Heart right ventricle (tissue), 16 donors: Measurements from ENCODE around the gene PRIM2. TPM values are rescaled to one million over a fixed set of nuclear protein-coding genes. Genes with fewer than 3 reads are reported as not detected.
"Not testable (repeated sequence)": the region's sequence is repeated elsewhere in the genome, so short reads cannot be mapped to it uniquely, and the experiment has no call there.

Experiments used
- ATAC-seq, 8 donors: fragments of 200-7000 bp; cut with Tn5 transposase; one replicate each; pipeline ENCODE4 v1.9.1; 2020; ENCODE audit warnings: mild to moderate bottlenecking in 8 of 8, moderate library complexity in 8 of 8, moderate number of reproducible peaks in 1 of 8
- DNase-seq, 2 donors: peaks; one replicate each; pipeline ENCODE4 v3.0.0-alpha.2; 2020
- H3K27ac ChIP-seq, 10 donors: fragments of 200-600 bp; sonication (generic) in 2 of 10; one replicate each; pipeline versions ENCODE4 v1.5.0 to v1.8.0; 2020 to 2022; ENCODE audit warnings: mild to moderate bottlenecking in 3 of 10
- H3K27me3 ChIP-seq, 7 donors: fragments of 200-600 bp; one replicate each; pipeline ENCODE4 v1.8.0; 2021 to 2022; ENCODE audit warnings: mild to moderate bottlenecking in 2 of 7
- H3K36me3 ChIP-seq, 9 donors: fragments of 200-600 bp; sonication (generic) in 1 of 9; one replicate each; pipeline versions ENCODE4 v1.5.0 to v1.8.0; 2020 to 2022; ENCODE audit warnings: mild to moderate bottlenecking in 2 of 9
- H3K4me1 ChIP-seq, 9 donors: fragments of 200-600 bp; sonication (generic) in 1 of 9; one replicate each; pipeline versions ENCODE4 v1.5.0 to v1.8.0; 2020 to 2022; ENCODE audit warnings: mild to moderate bottlenecking in 4 of 9
- H3K4me3 ChIP-seq, 10 donors: fragments of 200-600 bp; sonication (generic) in 2 of 10; one replicate each; pipeline versions ENCODE4 v1.5.0 to v1.8.0; 2020 to 2022; ENCODE audit warnings: mild to moderate bottlenecking in 7 of 10, moderate library complexity in 2 of 10
- H3K9me3 ChIP-seq, 11 donors: fragments of 200-600 bp in 10 of 11; sonication (generic) in 2 of 11; one replicate each; pipeline versions ENCODE4 v1.5.0 to v1.8.0; 2013 to 2022; ENCODE audit warnings: mild to moderate bottlenecking in 2 of 11, control low read depth in 1 of 11, moderate library complexity in 1 of 11
- whole genome bisulfite sequencing, 2 donors: extraction: QIAGEN DNeasy Blood & Tissue Kit; methylation state at CpG; one replicate each; pipeline ENCODE4 v1.1.7; 2013; ENCODE audit warnings: inconsistent platforms in 1 of 2; 5-methylcytosine and 5-hydroxymethylcytosine counted together
- intact Hi-C, 10 donors: fragments of 100-400 bp; cut with DNase I; formaldehyde crosslinking; loops; one replicate each; pipeline versions ENCODE4 v1.11.1 to v1.14.2; 2022
- polyA plus RNA-seq, 2 donors: library from polyadenylated mRNA; stranded (reverse); fragments of 200-250 nt; gene quantifications; one replicate each; pipeline ENCODE4 v1.2.3, GENCODE V29; 2013
- total RNA-seq, 10 donors: library from RNA; stranded (reverse); fragmentation: NEBNext Ultra II Directional in 3 of 10; extraction: Animal tissue kit (Norgen Biotek cat#: 25700) in 3 of 10; gene quantifications; one replicate each; pipeline versions ENCODE4 v1.2.1 to v1.2.4, GENCODE V29; 2021 to 2023
- donor health status: Arrhythmogenic right ventricular cardiomyopathy.
- donor health status: ischemic (EF 13 %, LVEDD 7.1; RV severe dilation, severe dysfunction).
- donor health status: healthy with polysubstance abuse.
- donor health status: DM: no; HTN: yes; CAD: no.
- donor health status: DM: no; HTN: no; CAD: no.
- donor health status: ischemic (EF 25% LVEDD 6.9; RV normal size, moderate dysfunction).
- donor health status: ischemic (EF 25% LVEDD 5.7; RV mildly dilated, moderate dysfunction).
- donor health status: healthy.
- donor health status: DM: yes; HTN: yes; CAD: no.
- donor health status: Ischemic cardiomyopathy.
- donor health status: ischemic (EF 35%, LVEDD 5.7; RV mildly dilated, moderate dysfunction).
- donor health status: nonischemic (EF 11% LVEDD 7.7; RV severe dilation, severe dysfunction).
- donor health status: DM: yes; HTN: yes; CAD: no.
- donor health status: PGD.
- donor health status: ischemic (EF 29% LVEDD 5.4; RV normal size, mild dysfunction).
- donor health status: nonischemic (EF 23%, LVEDD 6.1; RV moderate dilation, normal function).

Gene PRIM2
- total and polyA plus RNA-seq, 12 donors, result 2.5 to 5.5 (median 3.8) TPM

DNA sequence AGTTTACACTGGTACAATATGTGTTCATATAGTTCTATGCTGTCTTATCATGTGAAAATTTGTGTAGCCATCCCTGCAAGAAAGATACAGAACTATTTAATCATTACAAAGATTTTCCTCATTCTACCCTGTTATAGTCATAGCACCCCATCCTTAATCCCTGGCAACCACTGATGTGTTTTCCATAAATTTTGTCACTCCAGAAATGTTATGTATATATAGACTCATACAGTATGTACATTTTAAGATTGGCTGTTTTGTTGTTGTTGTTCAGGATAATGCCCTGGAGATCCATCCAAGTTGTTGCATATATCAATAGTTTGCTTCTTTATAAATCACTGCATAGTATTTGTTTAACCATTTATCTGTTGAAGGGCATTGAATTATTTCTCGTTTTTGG is 163.7 kb downstream of the PRIM2 start:
- H3K27ac ChIP-seq, ATAC-seq, DNase-seq, H3K4me1 ChIP-seq, H3K4me3 ChIP-seq, H3K27me3 ChIP-seq, H3K9me3 ChIP-seq, intact Hi-C loops, H3K36me3 ChIP-seq: not testable (repeated sequence)
- 92 to 96% methylated on average over 1 of the region's 1 CpG for WGBS, 2 donors

DNA sequence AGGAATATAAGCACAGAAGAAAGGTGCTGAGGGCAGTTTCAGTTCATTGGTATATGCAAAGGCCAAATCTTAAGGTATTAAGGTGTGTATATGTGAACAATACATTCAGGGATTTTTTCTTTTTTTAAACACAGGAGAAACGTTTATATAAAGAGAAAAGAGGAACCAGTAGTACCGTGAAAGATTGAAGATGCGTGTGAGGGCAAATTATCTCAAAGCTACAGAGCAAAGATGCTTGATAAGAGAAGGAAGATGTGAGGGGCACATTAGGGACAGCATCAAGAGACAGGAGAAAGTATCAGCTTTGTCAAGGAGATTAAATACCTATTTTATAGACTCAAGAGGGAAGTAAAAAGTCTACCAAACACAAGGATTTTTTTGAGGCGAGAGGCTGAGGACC is 165.0 kb downstream of the PRIM2 start:
- H3K27ac ChIP-seq, DNase-seq, H3K9me3 ChIP-seq, H3K4me1 ChIP-seq, H3K36me3 ChIP-seq, intact Hi-C loops, H3K4me3 ChIP-seq, ATAC-seq, H3K27me3 ChIP-seq: not testable (repeated sequence)
- 85% methylated on average over 4 of the region's 4 CpGs for WGBS, 2 donors

DNA sequence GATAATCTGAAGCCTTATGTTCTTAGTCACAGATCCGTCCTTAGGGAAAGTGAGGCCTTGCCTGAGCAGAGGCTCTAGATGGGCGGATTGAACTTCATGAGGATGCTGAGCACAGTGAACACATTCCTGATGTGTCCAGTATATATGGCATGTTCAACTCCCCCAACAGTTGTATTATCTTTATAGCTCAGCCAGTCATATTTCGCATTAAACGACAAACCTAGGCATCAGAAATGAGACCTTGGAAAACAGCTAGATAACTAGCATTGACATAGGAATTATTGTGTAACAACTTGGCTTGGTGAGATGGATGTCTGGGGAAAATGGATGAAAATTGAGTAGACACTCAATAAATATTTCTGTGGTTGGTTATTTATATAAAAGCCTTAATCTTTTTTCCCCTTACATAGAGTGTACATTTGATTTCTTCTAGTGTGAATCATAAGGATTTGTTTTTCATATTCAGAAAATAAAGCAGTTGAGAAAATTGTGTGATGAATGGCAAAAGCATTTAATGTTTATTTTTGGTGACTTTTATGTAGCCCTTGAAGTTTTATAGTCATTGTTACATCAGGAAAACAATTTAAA is 169.2 kb downstream of the PRIM2 start:
- intact Hi-C loops, H3K4me1 ChIP-seq, ATAC-seq, DNase-seq, H3K36me3 ChIP-seq, H3K9me3 ChIP-seq, H3K27ac ChIP-seq, H3K4me3 ChIP-seq, H3K27me3 ChIP-seq: not testable (repeated sequence)
- WGBS, 2 donors, result 85 to 86% methylated on average over 3 to 4 of the region's 4 CpGs

DNA sequence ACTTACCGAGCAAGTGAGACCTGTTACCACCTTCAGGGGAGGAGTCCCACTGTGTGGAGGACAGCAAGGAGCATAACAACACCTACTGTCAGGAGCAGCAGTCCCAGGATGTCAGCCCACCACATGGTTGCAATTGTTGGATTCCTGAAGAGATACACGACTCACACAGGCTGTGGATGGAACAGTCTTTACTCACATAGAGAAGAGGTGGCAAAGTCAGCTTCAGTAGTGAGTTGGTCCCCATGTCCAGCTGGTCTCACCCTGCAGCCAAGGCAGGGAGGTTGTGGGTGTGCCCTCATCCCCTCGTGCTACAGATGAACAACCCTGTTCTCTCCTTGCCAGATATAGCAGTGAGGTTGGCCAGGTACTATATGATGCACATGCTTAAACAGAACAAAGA is 171.1 kb downstream of the PRIM2 start:
- H3K9me3 ChIP-seq, H3K27me3 ChIP-seq, intact Hi-C loops, H3K4me3 ChIP-seq, H3K27ac ChIP-seq, H3K36me3 ChIP-seq, ATAC-seq, H3K4me1 ChIP-seq, DNase-seq: not testable (repeated sequence)
- WGBS, 2 donors, result 68 to 69% methylated on average over 3 of the region's 3 CpGs

DNA sequence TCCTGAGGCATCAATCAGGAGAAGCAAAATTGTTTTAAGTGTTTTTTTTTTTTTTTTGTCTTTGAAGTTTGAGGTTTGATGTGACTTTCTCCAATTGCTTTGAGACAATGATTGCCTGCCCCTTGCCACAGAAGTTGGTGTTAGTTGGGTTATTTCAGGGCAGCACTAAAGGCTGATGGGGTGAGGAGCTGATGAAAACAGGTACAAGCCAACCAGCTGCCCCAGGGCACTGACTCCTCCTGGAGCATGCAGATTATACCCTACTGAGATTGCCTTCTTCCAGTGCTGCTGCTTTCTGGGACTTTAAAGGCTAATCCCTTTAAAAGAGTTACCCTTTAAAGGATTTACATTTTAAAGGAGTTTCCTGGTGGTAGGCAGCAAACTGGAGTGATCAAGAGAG is 172.5 kb downstream of the PRIM2 start:
- H3K27ac ChIP-seq, DNase-seq, H3K36me3 ChIP-seq, H3K27me3 ChIP-seq, H3K4me1 ChIP-seq, H3K9me3 ChIP-seq, intact Hi-C loops, ATAC-seq, H3K4me3 ChIP-seq: not testable (repeated sequence)

DNA sequence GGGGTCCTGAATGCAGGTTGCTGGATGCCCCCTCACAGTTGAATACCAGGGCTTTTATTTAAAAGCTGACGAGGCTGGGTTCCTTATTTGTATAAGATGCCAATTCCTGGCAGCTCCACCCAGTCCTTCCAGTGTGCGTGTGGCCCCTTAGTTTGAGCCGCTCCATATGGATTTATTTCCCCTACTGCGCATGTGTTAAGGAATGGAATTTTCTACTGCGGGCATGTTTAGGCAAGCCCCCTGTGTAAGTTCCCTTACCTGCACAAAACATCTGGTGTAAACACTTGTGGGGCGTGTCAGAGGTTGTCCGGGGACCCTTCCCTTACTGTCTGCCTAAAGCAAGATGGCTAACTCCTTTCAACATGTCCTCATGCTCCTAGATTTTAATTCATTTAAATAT is 174.4 kb downstream of the PRIM2 start:
- H3K36me3 ChIP-seq, intact Hi-C loops, H3K27me3 ChIP-seq, H3K4me1 ChIP-seq, H3K27ac ChIP-seq, H3K4me3 ChIP-seq, ATAC-seq, H3K9me3 ChIP-seq, DNase-seq: not testable (repeated sequence)
- WGBS, 2 donors, result 95 to 97% methylated on average over 7 of the region's 7 CpGs

DNA sequence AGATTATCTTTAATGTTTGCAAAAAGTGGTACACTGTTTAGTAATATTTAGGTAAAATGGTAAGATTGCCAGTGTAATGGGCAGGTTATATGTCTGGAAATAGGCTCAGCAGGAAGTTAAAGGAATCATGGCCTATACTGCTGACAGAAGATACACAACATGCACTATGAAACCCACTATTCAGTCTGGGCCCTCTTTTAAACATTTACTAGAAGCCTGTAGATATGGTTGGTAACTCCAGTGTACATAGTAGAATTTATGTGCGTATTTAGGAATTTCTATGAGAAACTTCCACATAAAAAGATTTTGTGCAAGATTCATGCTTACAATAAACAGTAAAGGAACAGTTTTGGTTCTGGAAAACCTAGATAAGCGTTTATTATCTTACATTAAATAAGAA is 178.8 kb downstream of the PRIM2 start:
- DNase-seq, intact Hi-C loops, H3K36me3 ChIP-seq, H3K9me3 ChIP-seq, H3K27me3 ChIP-seq, H3K27ac ChIP-seq, H3K4me1 ChIP-seq, H3K4me3 ChIP-seq, ATAC-seq: not testable (repeated sequence)
- WGBS, 2 donors, result 95 to 99% methylated on average over 2 of the region's 2 CpGs

DNA sequence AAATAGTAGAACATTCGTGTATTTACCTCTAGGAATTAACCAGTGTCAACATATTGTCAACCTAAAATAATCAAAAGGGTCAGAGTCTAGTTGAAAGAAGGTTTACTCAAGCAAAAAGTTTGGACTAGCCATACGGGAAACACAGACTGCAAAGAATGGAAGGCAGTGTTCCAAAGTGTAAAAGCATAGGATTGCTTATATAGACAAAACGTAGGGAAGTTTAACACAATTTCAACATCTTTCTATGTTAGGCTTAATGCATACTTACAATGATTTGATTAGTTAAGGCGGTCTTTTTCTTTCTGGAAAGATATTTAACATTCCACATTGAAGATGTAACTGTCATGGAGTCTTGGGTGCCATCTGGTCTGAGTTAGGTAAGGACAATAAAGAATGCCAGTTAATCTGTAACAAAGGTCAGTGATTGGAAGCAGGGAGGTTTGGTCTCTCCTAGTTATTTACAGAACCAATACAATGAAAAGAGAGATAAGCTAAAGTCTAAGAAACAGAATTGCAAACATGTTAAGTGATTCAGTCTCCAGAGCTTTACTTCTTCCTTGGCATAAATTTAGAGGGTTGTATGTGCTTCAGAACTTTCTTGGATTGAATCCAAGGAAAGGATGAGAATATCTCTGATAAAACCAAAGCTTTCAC is 183.1 kb downstream of the PRIM2 start:
- H3K4me1 ChIP-seq, H3K4me3 ChIP-seq, intact Hi-C loops, DNase-seq, H3K27ac ChIP-seq, H3K36me3 ChIP-seq, H3K27me3 ChIP-seq, ATAC-seq, H3K9me3 ChIP-seq: not testable (repeated sequence)
- 70 to 73% methylated on average over 4 of the region's 4 CpGs for WGBS, 2 donors

DNA sequence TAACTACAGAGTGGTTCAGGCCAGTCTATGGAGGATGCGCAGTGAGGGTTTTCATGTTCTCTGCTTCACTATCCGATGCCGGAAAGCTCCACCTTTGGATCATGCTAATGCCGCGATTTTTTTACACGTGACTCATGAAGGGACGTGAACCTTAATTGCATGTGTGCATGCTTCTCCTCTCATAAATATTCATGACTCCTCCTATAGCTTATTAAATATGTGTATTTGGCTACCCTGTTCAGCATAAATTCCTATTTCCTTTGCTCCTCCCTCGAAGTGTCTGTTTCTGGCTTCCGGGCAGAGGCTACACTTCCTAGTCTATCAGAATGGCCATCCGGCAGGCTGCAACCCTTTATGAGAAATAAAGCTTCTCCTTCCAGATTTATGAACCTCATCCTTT is 185.0 kb downstream of the PRIM2 start:
- ATAC-seq, H3K27me3 ChIP-seq, H3K27ac ChIP-seq, H3K9me3 ChIP-seq, H3K4me1 ChIP-seq, H3K36me3 ChIP-seq, intact Hi-C loops, DNase-seq, H3K4me3 ChIP-seq: not testable (repeated sequence)
- 96 to 98% methylated on average over 10 of the region's 10 CpGs for WGBS, 2 donors

DNA sequence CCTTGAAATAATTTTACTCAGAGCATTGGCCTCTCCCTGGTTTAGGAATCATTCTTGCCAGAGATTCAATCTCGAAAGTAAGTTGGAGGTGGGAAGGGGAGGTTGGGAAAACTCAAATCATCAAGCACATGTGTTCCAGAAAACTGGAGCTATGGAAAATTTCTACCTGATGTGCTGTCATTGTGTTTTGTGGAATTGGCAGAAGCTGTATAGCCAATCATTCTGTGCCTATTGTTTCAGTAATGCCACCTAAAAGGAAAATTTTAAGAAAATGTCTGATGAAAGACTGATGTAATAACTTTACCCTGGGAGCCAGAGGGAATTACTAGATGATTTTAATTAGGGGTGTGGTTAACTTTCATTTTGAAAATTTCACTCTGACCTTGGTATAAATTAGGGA is 187.8 kb downstream of the PRIM2 start:
- H3K4me1 ChIP-seq, ATAC-seq, H3K4me3 ChIP-seq, intact Hi-C loops, H3K27me3 ChIP-seq, H3K27ac ChIP-seq, H3K9me3 ChIP-seq, H3K36me3 ChIP-seq, DNase-seq: not testable (repeated sequence)
- WGBS, 2 donors, result 58 to 81% methylated on average over 1 of the region's 1 CpG

DNA sequence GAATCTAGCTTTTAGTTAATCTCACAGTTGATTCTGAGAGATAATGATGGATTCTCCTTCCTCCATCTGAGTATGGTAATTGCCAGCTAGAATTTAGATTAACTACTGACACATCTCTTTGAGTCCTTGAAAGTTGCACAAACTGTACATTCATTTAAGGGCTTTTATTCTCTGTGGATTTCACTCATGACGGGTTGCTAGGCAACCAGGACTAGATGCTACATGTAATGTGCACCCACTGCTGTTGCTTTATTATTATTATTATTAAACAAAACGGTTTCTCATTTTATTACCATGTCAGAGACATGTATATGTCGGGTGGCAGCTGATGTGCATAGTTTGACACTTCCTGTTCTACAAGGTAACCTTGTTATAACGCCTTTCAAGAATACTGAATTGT is 193.0 kb downstream of the PRIM2 start:
- H3K36me3 ChIP-seq, ATAC-seq, H3K4me3 ChIP-seq, H3K27me3 ChIP-seq, intact Hi-C loops, H3K27ac ChIP-seq, H3K9me3 ChIP-seq, H3K4me1 ChIP-seq, DNase-seq: not testable (repeated sequence)
- 87 to 90% methylated on average over 4 of the region's 4 CpGs for WGBS, 2 donors

DNA sequence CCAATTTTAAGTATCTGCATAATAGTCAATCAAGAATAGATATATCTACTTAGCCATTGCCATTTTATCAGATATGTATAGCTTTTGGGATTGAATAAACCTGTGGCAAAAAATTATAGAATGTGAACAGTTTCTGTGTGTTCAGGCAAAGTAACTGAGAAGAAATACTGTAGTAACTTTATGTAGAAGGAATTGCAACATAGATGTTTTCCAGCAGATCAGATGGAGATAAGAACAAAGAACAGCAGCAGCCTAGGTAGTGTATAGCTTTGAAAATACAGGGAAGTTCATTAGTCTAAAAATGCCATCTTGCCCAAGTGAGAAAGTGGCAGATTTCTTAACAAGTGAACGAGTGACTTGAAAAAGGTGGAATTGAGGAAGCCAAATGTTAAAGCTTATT is 197.7 kb downstream of the PRIM2 start:
- WGBS, 2 donors, result 67 to 72% methylated on average over 1 of the region's 1 CpG
- H3K27ac ChIP-seq, H3K4me1 ChIP-seq, intact Hi-C loops, ATAC-seq, H3K27me3 ChIP-seq, H3K36me3 ChIP-seq, DNase-seq, H3K9me3 ChIP-seq, H3K4me3 ChIP-seq: not testable (repeated sequence)
